ENCODE data around the gene KIF3A.
"Not testable (repeated sequence)": the region's sequence is repeated elsewhere in the genome, so short reads cannot be mapped to it uniquely, and the experiment has no call there.

Gene KIF3A

DNA sequence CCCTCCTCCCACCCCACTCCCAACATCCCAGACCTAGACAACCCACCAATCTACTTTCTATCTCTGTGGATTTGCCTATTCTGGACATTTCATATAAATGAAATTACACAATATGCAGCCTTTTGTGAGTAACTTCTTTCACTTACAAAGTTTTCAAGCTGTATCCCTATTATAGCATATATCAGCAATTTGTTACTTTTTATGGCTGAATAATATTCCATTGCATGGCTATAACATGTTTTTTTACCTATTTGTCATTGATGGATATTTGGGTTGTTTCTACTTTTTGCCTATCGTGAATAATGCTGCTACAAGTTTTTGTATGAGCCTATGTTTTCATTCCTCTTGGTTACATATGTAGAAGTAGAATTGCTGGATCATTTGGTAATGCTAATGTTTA, 1.9 kb upstream of the KIF3A start:
- peaks cover 8 to 26% of the 10 kb centered on the region in 2 donors for H3K4me1 Mint-ChIP-seq
- H3K4me3 Mint-ChIP-seq, result no peak overlapping the region
- peaks cover 10 to 13% of the 10 kb centered on the region in 2 donors for H3K27me3 Mint-ChIP-seq
- DNase-seq, result no peak
- peaks cover 0 to 2% of the 10 kb centered on the region in 2 donors for H3K9me3 Mint-ChIP-seq
- no peak for ATAC-seq (replicated peaks)
- no peak overlapping the region for H3K27ac Mint-ChIP-seq
- H3K36me3 Mint-ChIP-seq, result peaks cover 0 to 3% of the 10 kb centered on the region in 2 donors

DNA sequence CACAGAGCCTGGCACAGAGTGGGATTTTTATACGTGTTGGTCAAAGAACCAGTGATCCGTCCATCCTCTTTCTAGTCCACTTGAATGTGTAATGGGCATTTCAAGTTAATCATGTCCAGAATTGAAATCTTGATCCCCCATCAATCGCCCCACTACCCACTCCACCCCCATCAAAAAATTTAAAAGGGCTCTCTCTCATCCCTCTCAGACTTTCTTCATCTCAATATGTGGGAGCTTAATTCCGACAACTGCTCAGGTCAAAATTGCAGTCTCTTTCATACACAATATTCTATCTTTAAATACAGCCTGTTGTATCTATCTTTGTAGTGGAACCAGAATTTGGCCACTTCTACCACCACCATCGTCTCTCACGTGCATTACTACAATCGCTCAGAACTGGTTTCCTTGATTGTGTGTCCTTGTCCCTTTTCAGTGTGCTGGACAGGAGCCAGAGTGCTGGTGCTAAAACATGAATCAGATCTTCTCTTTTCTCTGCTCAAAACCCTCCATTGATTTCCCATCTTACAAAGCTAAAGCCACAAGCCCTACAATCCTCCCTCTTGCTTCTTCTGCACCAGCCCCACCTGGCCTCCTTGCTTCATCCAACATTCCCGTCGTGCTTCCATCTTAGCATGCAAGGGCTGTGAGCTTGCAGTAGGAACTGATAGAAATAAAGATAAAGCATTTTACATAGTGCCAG, 786 bp upstream of the KIF3A start:
- no peak for ATAC-seq (replicated peaks)
- H3K4me1 Mint-ChIP-seq, result peaks cover 8 to 26% of the 10 kb centered on the region in 2 donors
- no peak for DNase-seq
- H3K9me3 Mint-ChIP-seq, result peaks cover 0 to 2% of the 10 kb centered on the region in 2 donors
- peak overlapping the region; percentile 87 to 98 for H3K4me3 Mint-ChIP-seq
- H3K36me3 Mint-ChIP-seq, result peaks cover 6 to 7% of the 10 kb centered on the region in 2 donors
- H3K27me3 Mint-ChIP-seq, result peaks cover 9 to 12% of the 10 kb centered on the region in 2 donors
- H3K27ac Mint-ChIP-seq, result no peak overlapping the region

DNA sequence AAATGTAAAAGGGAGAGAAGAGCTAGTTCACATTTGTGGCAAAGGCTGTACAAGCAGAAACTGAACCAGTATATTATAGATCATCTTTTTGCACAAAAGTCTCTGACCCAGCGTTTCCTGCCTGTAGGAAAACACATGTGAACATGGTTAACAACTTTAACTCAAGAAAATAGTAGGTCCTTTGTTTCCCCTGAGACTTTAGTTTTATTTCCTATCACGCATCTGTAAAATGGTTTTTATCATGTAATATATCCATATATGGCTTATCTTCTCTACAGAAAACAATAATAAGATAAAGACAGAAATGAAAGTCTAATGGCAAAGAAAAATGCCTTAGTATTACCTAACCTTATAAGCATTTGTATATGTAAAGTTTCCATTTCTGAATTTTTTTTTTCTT, 2.7 kb downstream of the KIF3A start:
- no peak for ATAC-seq (replicated peaks)
- H3K27me3 Mint-ChIP-seq, result no peaks in the 10 kb centered on the region
- no peak overlapping the region for H3K4me3 Mint-ChIP-seq

DNA sequence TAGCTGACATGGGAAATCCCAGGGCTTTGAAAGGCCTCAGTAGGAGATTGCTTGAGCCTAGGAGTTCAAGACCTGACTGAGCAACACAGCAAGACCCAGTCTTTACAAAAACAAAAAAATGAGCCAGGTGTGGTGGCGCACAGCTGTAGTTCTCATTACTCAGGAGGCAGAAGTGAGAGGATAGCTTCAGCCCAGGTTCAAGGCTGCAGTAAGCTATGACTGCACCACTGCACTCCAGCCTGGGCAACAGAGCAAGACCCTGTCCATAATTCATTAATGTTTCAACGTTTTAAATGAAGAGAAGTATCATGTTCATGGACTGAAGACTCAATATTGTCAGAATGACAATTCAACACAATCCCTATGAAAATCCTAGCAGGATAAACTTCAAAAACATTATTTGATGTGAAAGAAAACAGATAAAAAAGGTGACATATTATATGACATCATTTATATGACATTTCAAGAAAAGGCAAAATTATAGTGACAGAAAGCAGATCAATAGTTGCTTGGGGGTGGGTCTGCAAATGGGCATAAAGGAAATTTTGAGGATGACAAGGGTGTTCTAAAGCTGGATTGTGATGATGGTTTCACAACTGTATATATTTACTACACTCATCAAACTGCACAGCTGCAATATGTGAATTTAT, 3.7 kb downstream of the KIF3A start:
- H3K4me3 Mint-ChIP-seq, result no peak overlapping the region
- H3K27ac Mint-ChIP-seq, result no peak overlapping the region
- peaks cover 5 to 10% of the 10 kb centered on the region in 2 donors for H3K36me3 Mint-ChIP-seq
- H3K4me1 Mint-ChIP-seq, result peaks cover 9 to 26% of the 10 kb centered on the region in 2 donors
- H3K9me3 Mint-ChIP-seq, result no peaks in the 10 kb centered on the region
- no peaks in the 10 kb centered on the region for H3K27me3 Mint-ChIP-seq
- no peak for DNase-seq
- ATAC-seq (replicated peaks), result no peak

More for the DNA sequence above, 2.7 kb downstream of the KIF3A start:
- peaks cover 4 to 6% of the 10 kb centered on the region in 2 donors for H3K36me3 Mint-ChIP-seq
- peaks cover 8 to 26% of the 10 kb centered on the region in 2 donors for H3K4me1 Mint-ChIP-seq
- H3K9me3 Mint-ChIP-seq, result no peaks in the 10 kb centered on the region
- DNase-seq, result no peak
- H3K27ac Mint-ChIP-seq, result no peak overlapping the region

DNA sequence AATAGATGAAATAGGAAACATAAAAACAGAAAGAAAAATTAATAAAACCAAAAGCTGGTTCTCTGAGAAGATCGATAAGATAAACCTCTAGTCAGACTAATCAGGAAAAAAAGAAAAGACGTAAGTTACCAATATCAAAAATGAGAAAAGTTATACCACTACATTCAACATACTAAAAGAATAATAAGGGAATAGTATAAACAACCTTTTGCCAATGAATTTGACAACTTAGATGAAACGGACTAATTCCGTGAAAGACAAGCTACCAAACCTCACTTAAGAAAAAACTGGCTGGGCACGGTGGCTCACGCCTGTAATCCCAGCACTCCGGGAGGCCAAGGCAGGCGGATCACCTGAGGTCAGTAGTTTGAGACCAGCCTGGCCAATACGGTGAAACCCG, 7.5 kb downstream of the KIF3A start:
- no peak overlapping the region for H3K27ac Mint-ChIP-seq
- peaks cover 17 to 22% of the 10 kb centered on the region in 2 donors for H3K36me3 Mint-ChIP-seq
- H3K9me3 Mint-ChIP-seq, result no peaks in the 10 kb centered on the region
- no peaks in the 10 kb centered on the region for H3K27me3 Mint-ChIP-seq
- no peak overlapping the region for H3K4me3 Mint-ChIP-seq
- no peak for ATAC-seq (replicated peaks)
- DNase-seq, result no peak
- H3K4me1 Mint-ChIP-seq, result peaks cover 0 to 1% of the 10 kb centered on the region in 2 donors

DNA sequence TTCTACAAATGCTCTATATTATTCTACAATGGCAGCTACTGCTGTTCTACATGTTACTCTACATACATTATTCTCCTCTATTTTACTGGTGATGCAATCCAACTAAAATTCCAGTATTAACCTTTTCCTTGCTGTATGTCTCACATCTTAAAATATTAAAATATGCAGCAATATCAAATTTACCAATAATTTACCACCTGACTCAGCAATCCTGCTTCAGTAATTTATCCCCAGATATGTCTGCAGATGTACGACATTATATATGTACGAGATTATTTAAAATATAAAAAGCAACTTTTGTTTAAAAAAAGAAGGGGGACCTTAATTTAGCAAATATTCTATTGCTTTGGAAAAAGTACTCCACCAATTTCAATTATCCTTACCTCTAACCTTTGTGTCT, 11.6 kb downstream of the KIF3A start:
- Mint-ChIP-seq H3K4me1 (peaks cover 0 to 1% of the 10 kb centered on the region in 2 donors), H3K36me3 (peaks cover 13 to 30% of the 10 kb centered on the region in 2 donors), H3K27me3 (no peaks in the 10 kb centered on the region), H3K9me3 (no peaks in the 10 kb centered on the region), H3K27ac (no peak overlapping the region), H3K4me3 (no peak overlapping the region)
- DNase-seq (no peak), ATAC-seq (replicated peaks) (no peak)

DNA sequence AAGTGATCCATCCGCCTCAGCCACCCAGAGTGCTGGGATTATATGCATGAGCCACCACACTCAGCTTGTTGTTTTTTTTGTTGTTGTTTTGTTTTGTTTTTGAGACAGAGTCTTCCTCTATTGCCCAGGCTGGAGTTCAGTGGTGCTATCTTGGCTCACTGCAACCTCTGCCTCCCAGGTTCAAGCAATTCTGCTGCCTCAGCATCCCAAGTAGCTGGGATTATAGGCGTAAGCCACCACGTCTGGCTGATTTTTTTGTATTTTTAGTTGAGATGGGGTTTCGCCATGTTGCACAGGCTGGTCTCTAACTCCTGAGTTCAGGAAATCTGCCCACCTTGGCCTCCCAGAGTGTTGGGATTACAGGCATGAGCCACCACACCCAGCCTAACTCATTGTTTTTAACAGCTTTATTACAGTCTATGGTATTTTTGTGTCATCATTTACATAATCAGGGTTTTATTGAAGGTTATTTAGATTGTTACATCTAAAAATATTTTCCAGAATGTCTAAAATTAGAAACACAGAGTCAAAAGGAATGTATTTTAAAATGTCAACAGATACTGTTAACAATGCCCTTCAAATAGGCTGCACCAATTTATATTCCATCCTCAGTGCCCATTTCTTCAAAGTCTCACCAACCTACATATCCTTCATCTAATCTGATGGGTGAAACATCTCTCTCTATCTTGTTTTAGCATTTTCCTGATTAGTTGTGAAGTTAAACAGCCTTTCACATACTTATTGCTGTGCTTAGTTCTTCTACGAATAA, 18.6 kb downstream of the KIF3A start:
- H3K27ac Mint-ChIP-seq, result no peak overlapping the region
- no peaks in the 10 kb centered on the region for H3K9me3 Mint-ChIP-seq
- H3K27me3 Mint-ChIP-seq, result no peaks in the 10 kb centered on the region
- H3K4me1 Mint-ChIP-seq, result peaks cover 0 to 4% of the 10 kb centered on the region in 2 donors
- H3K4me3 Mint-ChIP-seq, result no peak overlapping the region
- no peak for DNase-seq
- peaks cover 3 to 27% of the 10 kb centered on the region in 2 donors for H3K36me3 Mint-ChIP-seq
- no peak for ATAC-seq (replicated peaks)

DNA sequence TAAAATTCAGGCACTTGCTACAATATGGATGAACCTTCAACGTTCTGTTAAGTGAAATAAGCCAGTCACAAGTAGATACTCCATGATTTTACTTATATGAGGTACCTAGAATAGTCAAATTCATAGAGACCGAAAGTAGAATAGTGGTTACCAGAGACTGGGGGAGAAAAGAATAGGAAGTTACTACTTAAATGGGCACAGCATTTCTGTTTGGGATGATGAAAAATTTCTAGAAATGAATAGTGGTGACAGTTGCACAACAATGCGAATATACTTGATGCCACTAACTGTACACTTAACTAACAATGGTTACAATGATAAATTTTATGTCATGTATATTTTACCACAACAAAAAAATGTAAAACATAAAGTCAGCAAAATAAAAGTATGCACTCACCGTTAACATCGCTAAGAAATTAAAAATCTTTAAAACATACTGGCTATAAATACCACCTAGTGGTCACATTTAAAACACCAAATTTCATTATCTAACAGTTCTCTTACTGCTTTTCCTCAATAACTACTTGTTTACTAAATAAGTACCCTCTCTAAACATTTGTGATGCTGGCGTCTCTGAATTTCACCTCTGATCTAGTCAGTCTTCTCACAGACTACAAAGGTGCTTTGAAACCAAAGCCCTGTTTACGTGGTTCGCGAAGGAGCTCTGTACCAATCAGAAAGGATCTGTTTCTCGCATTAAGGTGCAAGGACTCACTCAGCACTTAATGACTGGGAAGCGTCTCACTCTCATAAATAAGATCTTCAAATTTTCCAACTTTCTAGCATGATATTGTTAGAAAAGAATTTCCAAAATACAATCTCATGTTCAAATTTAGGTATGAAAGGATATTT, 22.7 kb downstream of the KIF3A start:
- Mint-ChIP-seq H3K4me1 (peaks cover 0 to 4% of the 10 kb centered on the region in 2 donors), H3K27ac (no peak overlapping the region), H3K9me3 (no peaks in the 10 kb centered on the region), H3K36me3 (peaks cover 13 to 25% of the 10 kb centered on the region in 2 donors), H3K27me3 (no peaks in the 10 kb centered on the region), H3K4me3 (no peak overlapping the region)
- DNase-seq, result no peak
- ATAC-seq (replicated peaks), result peak in 1 of 2 donors; percentile 39

DNA sequence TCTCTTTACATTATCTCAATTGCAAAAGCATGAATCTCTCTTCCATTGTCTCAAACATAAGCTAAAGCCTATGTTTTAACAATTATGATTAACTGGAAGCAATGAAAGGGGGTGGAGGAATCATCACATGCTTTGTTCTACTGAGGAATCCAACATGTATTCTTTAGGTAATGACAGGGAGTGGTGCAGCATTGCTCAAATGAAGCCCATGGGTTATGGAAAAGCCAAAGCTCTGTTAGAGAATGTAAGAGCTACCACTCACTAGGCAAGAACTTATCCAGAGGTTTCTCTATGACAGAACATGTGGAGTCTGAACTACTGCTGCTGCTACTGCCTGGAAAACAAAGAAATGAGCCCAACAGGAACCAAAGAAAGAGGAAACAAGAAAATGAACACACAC, 28.7 kb downstream of the KIF3A start:
- Mint-ChIP-seq H3K4me3 (no peak overlapping the region), H3K27ac (no peak overlapping the region), H3K27me3 (no peaks in the 10 kb centered on the region), H3K4me1 (peaks cover 0 to 2% of the 10 kb centered on the region in 2 donors), H3K9me3 (no peaks in the 10 kb centered on the region), H3K36me3 (peaks cover 9 to 14% of the 10 kb centered on the region in 2 donors)
- DNase-seq (no peak), ATAC-seq (replicated peaks) (no peak)

DNA sequence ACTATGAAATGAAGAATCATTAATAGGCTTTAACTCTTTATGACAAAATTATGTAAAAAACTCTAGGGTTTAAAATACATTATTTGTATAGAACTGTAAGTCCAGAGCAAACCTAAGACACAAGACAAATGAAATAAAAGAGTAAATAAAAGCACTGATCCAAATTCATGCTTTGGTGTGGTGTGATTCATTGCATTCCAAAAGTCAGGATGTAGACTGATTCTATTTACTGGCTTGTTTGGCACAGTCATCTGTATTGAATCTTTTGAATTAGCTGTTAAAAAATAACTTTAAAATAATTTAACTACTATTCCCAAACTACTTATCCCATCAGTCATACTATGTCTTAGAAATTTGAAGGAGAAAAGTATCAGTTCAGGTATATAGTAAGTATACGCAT, 32.5 kb downstream of the KIF3A start:
- no peak for DNase-seq
- Mint-ChIP-seq H3K27ac (no peak overlapping the region), H3K4me1 (peaks cover 0 to 2% of the 10 kb centered on the region in 2 donors), H3K9me3 (no peaks in the 10 kb centered on the region), H3K36me3 (peaks cover 13 to 34% of the 10 kb centered on the region in 2 donors), H3K4me3 (no peak overlapping the region), H3K27me3 (no peaks in the 10 kb centered on the region)
- no peak for ATAC-seq (replicated peaks)

DNA sequence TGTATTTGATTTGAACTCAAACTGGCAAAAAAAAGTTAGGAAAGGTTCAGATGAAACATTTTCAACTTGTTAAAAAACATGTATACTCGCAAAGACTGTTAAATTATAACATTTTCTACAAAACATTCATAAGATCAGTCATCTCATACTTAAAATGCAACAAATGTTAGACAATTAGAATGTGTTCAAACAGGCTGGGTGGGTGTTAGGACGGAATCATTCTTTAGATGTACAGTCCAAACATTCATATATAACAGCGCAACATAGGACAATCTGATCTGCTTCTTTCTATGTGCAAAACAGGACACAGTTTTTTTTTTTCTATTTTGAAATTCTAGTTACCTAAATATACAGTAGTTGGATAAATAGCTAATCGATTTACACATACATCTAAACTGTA, 41.4 kb downstream of the KIF3A start:
- Mint-ChIP-seq H3K27me3 (no peaks in the 10 kb centered on the region), H3K4me3 (no peak overlapping the region), H3K4me1 (no peaks in the 10 kb centered on the region), H3K36me3 (peaks cover 16 to 30% of the 10 kb centered on the region in 2 donors), H3K9me3 (no peaks in the 10 kb centered on the region), H3K27ac (no peak overlapping the region)
- DNase-seq (no peak), ATAC-seq (replicated peaks) (no peak)

DNA sequence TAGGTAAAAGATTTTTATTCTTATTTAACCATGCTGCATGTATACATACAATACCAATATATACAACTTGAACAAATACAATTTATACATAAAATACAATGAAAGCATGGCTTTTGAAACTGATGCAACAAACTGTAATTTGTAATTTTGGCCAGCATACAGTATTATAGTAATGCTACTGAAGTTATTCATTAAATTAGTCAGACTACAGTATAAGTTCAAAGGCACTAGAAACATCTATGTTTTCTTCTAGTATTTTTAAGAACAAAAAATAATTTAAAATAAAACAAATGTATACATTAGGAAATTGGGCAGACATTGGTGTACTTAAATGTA, 44.7 kb downstream of the KIF3A start:
- H3K9me3 Mint-ChIP-seq, result no peaks in the 10 kb centered on the region
- DNase-seq (no peak), ATAC-seq (replicated peaks) (no peak)
- peaks cover 0 to 5% of the 10 kb centered on the region in 2 donors for H3K27me3 Mint-ChIP-seq
- H3K27ac Mint-ChIP-seq, result no peak overlapping the region
- H3K4me3 Mint-ChIP-seq, result no peak overlapping the region
- peaks cover 12 to 17% of the 10 kb centered on the region in 2 donors for H3K36me3 Mint-ChIP-seq
- H3K4me1 Mint-ChIP-seq, result peaks cover 2 to 9% of the 10 kb centered on the region in 2 donors

DNA sequence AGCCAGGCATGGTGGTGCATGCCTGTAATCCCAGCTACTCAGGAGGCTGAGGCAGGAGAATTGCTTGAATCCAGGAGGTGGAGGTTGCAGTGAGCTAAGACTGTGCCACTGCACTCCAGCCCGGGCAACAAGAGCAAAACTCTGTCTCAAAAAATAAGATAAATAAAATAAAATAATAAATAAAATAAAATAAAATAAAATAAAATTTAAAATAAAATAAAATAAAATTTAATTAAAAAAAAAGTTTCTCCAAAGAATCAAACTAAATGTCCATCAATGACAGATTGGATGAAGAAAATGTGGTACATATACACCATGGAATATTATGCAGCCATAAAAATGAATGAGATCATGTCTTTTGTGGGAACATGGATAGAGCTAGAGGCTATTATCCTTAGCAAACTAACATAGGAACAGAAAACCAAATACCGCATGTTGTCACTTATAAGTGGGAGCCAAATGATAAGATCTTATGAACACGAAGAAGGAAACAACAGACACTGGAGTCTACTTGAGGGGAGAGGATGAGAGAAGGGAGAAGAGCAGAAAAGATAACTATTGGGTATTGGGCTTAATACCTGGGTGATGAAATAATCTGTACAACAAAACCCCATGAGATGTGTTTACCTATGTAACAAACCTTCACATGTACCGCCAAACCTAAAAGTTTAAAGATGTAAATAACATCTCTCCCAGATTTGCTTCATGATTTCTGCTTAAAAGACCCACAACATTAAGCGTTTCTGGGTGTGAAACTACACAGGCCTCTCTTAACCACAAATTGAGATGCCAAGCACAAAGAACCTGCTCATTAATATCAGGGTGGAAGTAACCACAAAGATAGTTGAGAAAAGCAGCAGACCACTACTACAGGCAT, 45.4 kb downstream of the KIF3A start:
- not testable (repeated sequence) for DNase-seq; ATAC-seq (replicated peaks); H3K4me1 Mint-ChIP-seq; H3K27me3 Mint-ChIP-seq; H3K4me3 Mint-ChIP-seq; H3K9me3 Mint-ChIP-seq; H3K27ac Mint-ChIP-seq
- peaks cover 9 to 17% of the 10 kb centered on the region in 2 donors for H3K36me3 Mint-ChIP-seq

Measured in stimulated activated naive B cell treated with anti-CD40 and anti-IgM and Interleukin-4, amounts not matched to agents 10 μg/mL and 1 μg/mL and 100 μg/mL, for 72 hours (primary cell).